HG03575 (cell line): ENCODE data around the gene GORASP1.

Experiments
- ATAC-seq: cut with Tn5 transposase; IDR thresholded peaks from one replicate; pipeline ENCODE4 v1.9.1; 2021; ENCODE audit not compliant: unreplicated experiment, insufficient number of reproducible peaks, low FRiP score; ENCODE audit errors: extremely low read depth

GORASP1 gene

DNA sequence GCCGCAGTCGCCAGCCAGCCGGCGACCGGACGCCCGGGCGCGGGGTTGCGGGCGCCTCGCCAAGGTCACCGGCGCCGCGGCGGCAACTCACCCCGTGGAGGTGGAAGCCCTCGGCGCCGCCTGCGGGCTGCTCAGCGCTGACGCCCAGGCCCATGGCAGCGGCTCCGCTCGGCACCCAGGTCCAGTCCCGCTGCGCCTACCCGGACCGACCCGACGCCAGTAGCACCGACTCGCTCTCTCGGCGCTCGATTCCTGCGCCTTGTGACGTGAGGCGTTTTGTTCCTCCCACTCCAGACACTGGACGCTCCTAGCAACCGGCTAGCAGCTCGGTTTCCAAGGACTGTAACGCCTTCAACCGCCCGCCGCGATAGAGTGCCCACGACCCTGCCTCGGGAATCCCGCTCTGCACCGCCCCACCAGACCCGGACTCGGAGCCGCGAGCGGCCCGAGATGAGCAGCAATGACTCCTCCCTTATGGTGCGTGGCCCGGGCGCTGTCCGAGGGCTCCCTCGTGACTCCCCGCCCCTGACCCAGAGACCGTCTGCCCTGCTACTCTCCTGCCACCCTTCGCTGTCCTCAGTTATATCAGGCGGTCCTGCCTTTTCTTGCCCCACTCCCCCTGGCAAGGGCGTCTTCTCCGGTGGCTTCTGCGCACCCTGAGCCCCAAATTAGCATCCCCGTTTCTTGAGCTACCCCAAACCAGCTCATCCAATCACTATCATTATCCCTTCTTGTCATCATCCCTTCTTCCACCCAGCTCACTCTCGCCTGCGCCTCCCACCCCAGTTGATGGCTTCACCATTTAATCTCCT, at the start of gene GORASP1, which contains the start of gene TTC21A:
Gene GORASP1 (minus strand): TSS at position 240 of the 812 bp plus-strand sequence. CDS start 86 bp downstream, at position 154.
Gene TTC21A (plus strand): TSS at position 293 of the 812 bp plus-strand sequence. CDS start 158 bp downstream, at position 451.
- ATAC-seq = no peak

- no peak for ATAC-seq
Observed at GRCh38 chr3:39156421-39156820, 49.0 kb upstream of the GORASP1 start.

DNA sequence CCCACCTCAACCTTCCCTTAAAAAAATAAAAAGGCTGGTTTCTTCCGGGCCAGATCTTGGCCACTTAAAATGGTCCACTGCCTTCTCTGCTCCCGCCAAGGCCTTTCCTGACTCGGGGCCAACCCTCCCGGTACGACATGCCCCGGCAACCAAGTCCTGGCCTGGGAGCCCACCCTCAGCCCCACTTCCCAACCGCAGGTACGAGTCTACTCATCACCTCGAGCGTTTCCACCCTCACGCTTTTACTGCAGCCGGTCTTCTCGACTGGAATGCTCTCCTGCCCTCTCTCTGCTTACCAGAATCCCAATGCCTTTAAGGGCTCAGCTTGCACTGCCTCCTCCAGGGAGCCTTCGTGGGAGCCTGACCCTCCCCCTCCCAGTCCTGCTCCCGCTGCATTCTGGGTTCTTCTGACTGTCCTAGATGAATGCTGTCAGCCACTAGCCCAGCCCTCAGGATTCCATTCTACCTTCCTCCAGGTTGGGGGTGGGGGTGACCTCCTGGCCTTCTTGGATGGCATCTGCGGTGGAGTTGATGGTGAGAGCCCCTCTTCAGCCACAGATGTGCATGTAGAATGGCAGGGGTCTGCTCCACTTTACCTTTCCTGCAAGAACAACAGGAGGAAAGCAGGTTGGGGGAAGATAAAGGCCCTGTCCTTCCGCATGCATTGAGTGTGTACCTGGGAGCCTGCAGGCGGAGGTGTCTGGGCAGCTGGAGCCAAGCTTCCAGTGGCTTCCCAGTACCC, 47.0 kb upstream of the GORASP1 start:
- ATAC-seq = no peak

DNA sequence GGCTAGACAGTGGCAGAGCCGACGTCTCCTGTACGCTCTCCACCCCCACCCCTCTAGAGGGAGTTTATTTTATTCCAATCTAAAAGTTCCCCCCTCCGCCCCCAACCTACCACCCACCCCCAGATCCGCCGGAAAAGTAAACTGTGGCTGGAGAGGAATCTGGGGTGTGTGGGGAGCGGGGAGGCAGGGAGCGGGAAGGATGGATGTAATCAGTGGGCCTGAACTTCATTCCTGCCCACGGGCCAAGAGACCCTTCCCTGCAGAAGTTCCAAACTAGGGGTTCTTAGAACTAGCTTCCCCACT, 46.5 kb upstream of the GORASP1 start:
- no peak for ATAC-seq

- no peak for ATAC-seq
Observed at GRCh38 chr3:39150803-39151631, 43.6 kb upstream of the GORASP1 start.

DNA sequence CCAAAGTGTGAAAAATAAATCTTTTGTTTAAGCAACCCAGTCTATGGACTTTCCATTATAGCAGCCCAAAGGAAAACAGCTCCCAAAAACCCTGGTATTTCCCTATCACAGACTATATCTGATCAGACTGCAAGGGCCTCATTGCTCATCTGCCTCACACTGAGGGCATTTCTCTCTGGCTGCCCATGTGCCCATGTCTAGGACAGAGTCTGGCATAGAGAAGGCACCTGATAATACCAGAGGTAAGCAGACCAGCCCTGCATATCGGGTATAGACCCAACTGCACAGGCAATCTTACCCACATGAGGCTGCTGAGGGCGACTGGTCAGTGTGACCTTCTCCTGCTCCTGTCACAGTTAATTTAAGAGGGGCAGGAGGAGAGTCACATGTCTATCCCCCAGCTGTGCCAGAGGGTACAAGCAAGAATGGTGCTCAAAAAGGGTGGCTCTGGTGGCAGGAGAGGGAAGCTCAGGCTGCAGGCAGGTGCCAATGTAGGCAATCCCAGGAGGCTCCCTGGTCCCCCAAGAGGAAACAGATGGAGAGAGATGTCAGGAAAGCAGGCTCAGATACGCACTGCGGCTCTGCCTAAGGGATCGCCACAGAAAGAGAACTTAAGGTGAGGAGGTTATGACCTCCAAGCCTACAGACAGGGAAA, 42.8 kb upstream of the GORASP1 start:
- ATAC-seq = no peak

GRCh38 chr3:39149498-39150147, 42.2 kb upstream of the GORASP1 start:
- no peak for ATAC-seq

DNA sequence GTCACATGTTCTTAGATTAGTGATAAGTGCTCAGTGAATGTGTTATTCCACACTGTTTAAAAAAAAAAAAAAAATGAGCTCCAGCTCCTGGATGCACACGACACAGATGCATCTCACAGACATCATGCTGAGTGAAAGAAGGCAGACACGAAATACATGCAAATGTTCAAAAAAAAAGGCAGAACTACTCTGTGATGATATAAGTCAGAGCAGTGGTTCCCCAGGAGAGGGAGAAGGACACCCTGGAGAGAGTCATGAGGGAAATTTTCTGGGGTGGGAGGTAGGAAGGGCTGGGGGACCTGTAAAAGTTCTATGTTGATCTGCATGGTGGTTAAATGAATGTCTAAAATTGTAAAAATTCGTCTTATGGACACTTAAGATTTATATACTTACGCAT, 41.6 kb upstream of the GORASP1 start:
- ATAC-seq = no peak

- no peak for ATAC-seq
Observed at GRCh38 chr3:39148435-39149058, 41.1 kb upstream of the GORASP1 start.

DNA sequence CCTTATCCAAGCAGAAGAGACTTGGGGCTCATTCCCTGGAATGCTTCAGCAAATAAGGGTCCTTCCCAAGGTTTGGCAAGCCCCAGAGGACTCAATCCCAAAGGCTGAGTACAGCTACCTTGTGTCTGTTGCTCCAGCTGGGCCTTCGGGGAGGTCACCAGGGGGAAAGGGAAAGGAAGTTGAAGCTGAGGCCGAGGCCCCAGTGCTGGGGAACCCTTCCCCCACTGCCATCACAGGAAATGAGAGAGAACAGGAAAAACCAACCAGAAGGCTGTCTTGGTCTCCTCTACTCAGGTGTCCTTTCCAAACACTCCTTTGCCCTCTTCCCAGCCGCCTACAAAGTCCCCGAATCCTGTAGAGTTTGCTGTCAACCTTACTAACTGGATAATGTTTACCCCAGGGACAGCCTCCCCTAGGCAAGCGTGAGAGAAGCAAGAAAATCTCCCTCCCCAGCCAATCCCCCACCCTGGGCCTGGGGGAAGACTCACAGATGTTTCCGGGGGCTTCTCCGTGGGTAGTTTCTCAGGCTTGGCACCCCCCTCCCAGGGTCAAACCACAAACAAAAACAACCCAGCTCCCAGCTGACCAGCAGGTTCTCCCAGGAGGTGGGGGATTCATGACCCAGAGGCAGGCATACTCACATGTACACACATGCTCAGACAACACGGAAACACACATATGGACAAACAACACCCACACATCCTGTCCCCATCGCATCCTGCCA, 40.4 kb upstream of the GORASP1 start:
- ATAC-seq = no peak

- ATAC-seq = no peak
Observed at GRCh38 chr3:39146611-39147591, 39.5 kb upstream of the GORASP1 start.

- no peak for ATAC-seq
Observed at GRCh38 chr3:39146083-39146501, 38.7 kb upstream of the GORASP1 start.

DNA sequence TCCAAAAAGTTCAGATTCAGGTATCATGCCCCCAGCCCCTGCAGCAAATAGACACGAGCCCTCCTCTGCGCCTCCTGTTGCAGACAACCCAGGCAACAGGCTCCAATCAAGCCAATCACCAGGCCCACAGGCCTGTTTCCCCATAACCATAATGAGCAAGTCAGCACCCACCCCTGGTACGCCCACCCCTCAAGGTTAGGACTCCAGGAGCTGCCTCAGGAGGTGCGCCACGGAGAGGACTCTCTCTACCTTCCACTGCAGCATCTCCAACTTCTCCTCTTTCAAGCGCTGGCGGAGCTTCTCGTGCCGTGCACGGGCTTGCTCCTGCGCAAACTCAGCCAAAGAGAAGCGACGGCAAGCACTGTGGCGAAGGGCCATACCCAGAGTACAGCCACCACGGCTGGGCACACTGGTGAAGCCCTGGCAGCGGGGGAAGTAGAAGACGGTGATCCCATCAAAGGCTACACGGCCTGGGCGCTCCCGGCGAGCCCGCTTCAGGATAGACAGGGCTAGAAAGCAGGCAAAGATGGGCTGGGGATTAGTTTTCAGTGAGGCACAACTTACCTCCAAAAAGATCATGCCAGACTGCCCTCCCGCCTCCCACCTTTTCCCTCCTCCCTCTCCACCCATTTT, 37.4 kb upstream of the GORASP1 start:
- ATAC-seq = no peak

- no peak for ATAC-seq
Observed at GRCh38 chr3:39144095-39144747, 36.8 kb upstream of the GORASP1 start.

DNA sequence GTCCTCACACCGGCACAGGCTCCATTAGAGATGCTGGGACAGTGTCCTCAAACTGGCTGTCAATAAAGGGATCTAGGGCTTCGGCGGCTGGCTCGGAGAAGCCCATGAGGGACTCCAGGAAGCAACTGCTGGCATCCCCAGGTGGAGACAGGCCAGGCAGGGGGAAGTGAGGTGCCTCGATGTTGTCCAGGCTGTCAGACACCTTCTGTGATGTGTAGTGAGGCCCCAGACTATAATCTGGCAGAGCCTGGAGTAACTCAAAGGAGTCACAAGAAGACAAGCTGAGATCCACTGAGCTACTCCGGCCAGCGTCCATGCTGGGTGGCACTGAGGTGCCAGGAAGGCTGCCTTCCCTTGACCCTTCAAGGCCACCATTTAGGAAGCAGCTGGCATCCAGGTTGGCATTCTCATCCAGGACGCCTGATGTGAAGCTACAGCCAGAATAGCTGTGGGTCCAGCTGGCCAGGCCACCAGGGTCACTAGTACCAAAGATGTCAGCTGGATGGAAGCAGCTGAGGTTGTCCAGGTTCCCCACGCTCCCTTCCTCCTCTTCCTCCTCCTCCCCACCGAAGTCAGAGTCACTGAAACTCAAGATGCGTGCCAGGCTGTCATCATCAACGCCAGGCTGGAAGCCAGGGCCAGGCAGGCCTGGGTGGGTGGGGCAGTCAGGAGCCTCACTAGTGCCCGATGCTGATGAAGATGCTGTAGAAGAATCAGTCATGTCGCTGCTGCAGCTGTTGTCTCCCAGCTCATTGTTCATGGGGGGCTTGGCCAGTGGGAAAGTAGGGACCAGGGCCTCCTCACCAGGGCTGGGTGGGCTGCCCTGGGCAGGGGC, 35.8 kb upstream of the GORASP1 start:
- ATAC-seq = no peak
